HG03520 (cell line): ENCODE results near the gene TBC1D17.
A peak's percentile ranks its signal among the peaks of the same experiment; 100 is the strongest.

Experiments used
- ATAC-seq: cut with Tn5 transposase; IDR thresholded peaks from one replicate; pipeline ENCODE4 v1.9.1; 2021; ENCODE audit warnings: mild to moderate bottlenecking, moderate library complexity; ENCODE audit not compliant: unreplicated experiment

The TBC1D17 gene

GRCh38 chr19:49847731-49848696 lies 29.5 kb upstream of the TBC1D17 start:
- no peak for ATAC-seq

- no peak for ATAC-seq
Measured at GRCh38 chr19:49848938-49849337, 28.6 kb upstream of the TBC1D17 start.

- ATAC-seq, result no peak
Measured at GRCh38 chr19:49849433-49850220, 27.9 kb upstream of the TBC1D17 start.

GRCh38 chr19:49850221-49850486 lies 27.3 kb upstream of the TBC1D17 start:
- no peak for ATAC-seq

- peak; percentile 70 for ATAC-seq
Measured at GRCh38 chr19:49850487-49851342, 26.8 kb upstream of the TBC1D17 start, which contains the start of gene PTOV1. PTOV1 (plus strand) TSS chr19:49851159.

- no peak for ATAC-seq
Measured at GRCh38 chr19:49851456-49852259, 25.8 kb upstream of the TBC1D17 start.

GRCh38 chr19:49852631-49853126 lies 24.8 kb upstream of the TBC1D17 start:
- no peak for ATAC-seq

GRCh38 chr19:49853852-49854377 lies 23.6 kb upstream of the TBC1D17 start:
- ATAC-seq, result no peak

GRCh38 chr19:49854378-49855263 lies 22.9 kb upstream of the TBC1D17 start:
- ATAC-seq, result no peak

GRCh38 chr19:49855277-49855675 lies 22.2 kb upstream of the TBC1D17 start:
- no peak for ATAC-seq

- no peak for ATAC-seq
Measured at GRCh38 chr19:49855676-49856573, 21.6 kb upstream of the TBC1D17 start.

GRCh38 chr19:49856574-49857021 lies 20.9 kb upstream of the TBC1D17 start:
- ATAC-seq, result no peak

GRCh38 chr19:49857061-49857837 lies 20.3 kb upstream of the TBC1D17 start:
- ATAC-seq, result no peak

- ATAC-seq, result no peak
Measured at GRCh38 chr19:49857838-49858087, 19.7 kb upstream of the TBC1D17 start.

- ATAC-seq, result no peak
Measured at GRCh38 chr19:49858088-49858985, 19.2 kb upstream of the TBC1D17 start.

GRCh38 chr19:49859682-49860335 lies 17.7 kb upstream of the TBC1D17 start:
- no peak for ATAC-seq
